K562 (cell line): ENCODE data around the gene CCNL1. TPM values are rescaled to one million over a fixed set of nuclear protein-coding genes. Genes with fewer than 3 reads are reported as not detected.

Experiments
- BACH1 ChIP-seq: fragments of 200-800 bp; sonication (Bioruptor generic); IDR thresholded peaks from 2 replicates; pipeline ENCODE4 v1.6.1; 2016; ENCODE audit warnings: missing genetic modification characterization, missing compliant biosample characterization
- DMBX1 ChIP-seq: fragments of 250-450 bp; sonication (Bioruptor Pico); IDR thresholded peaks from 2 replicates; pipeline ENCODE4 v1.8.0; 2022; ENCODE audit warnings: inconsistent platforms, mild to moderate bottlenecking, moderate library complexity, borderline replicate concordance
- GABPB1 ChIP-seq: sonication (generic); formaldehyde crosslinking; IDR thresholded peaks from 2 replicates; pipeline ENCODE4 v1.8.0; 2022; ENCODE audit warnings: mild to moderate bottlenecking, missing genetic modification reagents
- MYNN ChIP-seq, 2 experiments: sonication (generic); formaldehyde crosslinking in 1 of 2; IDR thresholded peaks; 2 replicates each; pipeline versions ENCODE4 v1.5.0 to v1.6.1; 2016 to 2020; ENCODE audit warnings: antibody characterized with exemption in 1 of 2, missing genetic modification reagents in 1 of 2
- PHTF2 ChIP-seq: fragments of 250-450 bp; sonication (Bioruptor Pico); IDR thresholded peaks from 2 replicates; pipeline ENCODE4 v1.5.0; 2021; ENCODE audit warnings: mild to moderate bottlenecking
- RBM39 ChIP-seq: fragments of 200-400 bp; formaldehyde crosslinking; optimal IDR thresholded peaks from 2 replicates; pipeline ENCODE3; 2018; ENCODE audit warnings: low read depth, low read length
- RFX7 ChIP-seq: fragments of 250-450 bp; sonication (Bioruptor Pico); IDR thresholded peaks from 2 replicates; pipeline ENCODE4 v1.5.1; 2021; ENCODE audit warnings: mild to moderate bottlenecking
- TBP ChIP-seq: optimal IDR thresholded peaks from 2 replicates; pipeline ENCODE3; 2011; ENCODE audit warnings: low read depth, low read length, improper control_type of control experiment
- USF1 ChIP-seq: sonication (generic); formaldehyde crosslinking; IDR thresholded peaks from 2 replicates; pipeline ENCODE4 v1.9.0; 2022; ENCODE audit warnings: mild to moderate bottlenecking, missing genetic modification reagents
- ZC3H8 ChIP-seq: fragments of 450-650 bp; IDR thresholded peaks from 2 replicates; pipeline ENCODE4 v1.6.1; 2017
- ZNF23 ChIP-seq: fragments of 250-450 bp; sonication (Bioruptor Pico); IDR thresholded peaks from 2 replicates; pipeline ENCODE4 v1.4.0; 2020; ENCODE audit warnings: mild to moderate bottlenecking
- ZNF277 ChIP-seq: fragments of 250-450 bp; sonication (Bioruptor Pico); IDR thresholded peaks from 2 replicates; pipeline ENCODE4 v1.8.0; 2022; ENCODE audit warnings: inconsistent platforms, mild to moderate bottlenecking, moderate library complexity, borderline replicate concordance
- ZNF324 ChIP-seq: fragments of 250-450 bp; sonication (Bioruptor Pico); IDR thresholded peaks from 2 replicates; pipeline ENCODE4 v1.4.0; 2020; ENCODE audit warnings: mild to moderate bottlenecking
- ZNF384 ChIP-seq: IDR thresholded peaks from 2 replicates; pipeline ENCODE4 v1.6.1; 2012; ENCODE audit warnings: low read depth, low read length, improper control_type of control experiment
- ZNF644 ChIP-seq: fragments of 200-800 bp; sonication (Bioruptor generic); IDR thresholded peaks from 2 replicates; pipeline ENCODE4 v1.6.1; 2016; ENCODE audit warnings: low read depth, missing genetic modification characterization, missing compliant biosample characterization
- polyA plus RNA-seq, 8 experiments: library from polyadenylated mRNA; depleted of rRNA in 4 of 8; stranded (reverse) in 5 of 8; unstranded in 3 of 8; fragments of >200 nt; fragmentation: Nextera tagmentation in 2 of 8; fragmentation: Illumina TruSeq in 1 of 8; extraction: Ambion mirVana in 2 of 8; extraction: Trizol in 1 of 8; gene quantifications; 2 replicates each; pipeline versions ENCODE4 v1.2.1 to v1.2.3, GENCODE V29; 2011 to 2014; ENCODE audit warnings: inconsistent platforms in 1 of 8, missing spikeins in 1 of 8
- total RNA-seq, 7 experiments: library from RNA; depleted of rRNA in 6 of 7; stranded (reverse); fragments of >200 nt in 6 of 7; fragmentation: Illumina TruSeq in 2 of 7; extraction: Trizol in 2 of 7; gene quantifications; 2 replicates each; pipeline versions ENCODE4 v1.2.1 to v1.2.3, GENCODE V29; 2011 to 2021; ENCODE audit warnings: low replicate concordance in 1 of 7
- TF ChIP-seq, protein P1 (sequence below), 2 experiments: fragments of 450-650 bp; IDR thresholded peaks; 2 replicates each; pipeline ENCODE4 v1.6.1; 2016
- TF ChIP-seq, protein P2 (sequence below), 2 experiments: IDR thresholded peaks in 1 of 2; conservative IDR thresholded peaks in 1 of 2; 2 replicates each; pipeline ENCODE4 v1.6.1; 2016; ENCODE audit warnings: low read depth in 2 of 2, mild to moderate bottlenecking in 1 of 2, missing compliant biosample characterization in 1 of 2, missing genetic modification characterization in 1 of 2, moderate library complexity in 1 of 2
- TF ChIP-seq, protein P3 (sequence below): IDR thresholded peaks from 2 replicates; pipeline ENCODE4 v1.6.1; 2014; ENCODE audit warnings: antibody characterized with exemption

Gene CCNL1
- total and polyA plus RNA-seq, 9 of the 15 experiments (the other 6 are each of a cell fraction or from before 2014, with no cell fraction given): 16.1 to 186 (median 132) TPM

GRCh38 chr3:157127831-157128767 is 31.8 kb downstream of the CCNL1 start (continued):
- TF ChIP-seq, protein P1, sequence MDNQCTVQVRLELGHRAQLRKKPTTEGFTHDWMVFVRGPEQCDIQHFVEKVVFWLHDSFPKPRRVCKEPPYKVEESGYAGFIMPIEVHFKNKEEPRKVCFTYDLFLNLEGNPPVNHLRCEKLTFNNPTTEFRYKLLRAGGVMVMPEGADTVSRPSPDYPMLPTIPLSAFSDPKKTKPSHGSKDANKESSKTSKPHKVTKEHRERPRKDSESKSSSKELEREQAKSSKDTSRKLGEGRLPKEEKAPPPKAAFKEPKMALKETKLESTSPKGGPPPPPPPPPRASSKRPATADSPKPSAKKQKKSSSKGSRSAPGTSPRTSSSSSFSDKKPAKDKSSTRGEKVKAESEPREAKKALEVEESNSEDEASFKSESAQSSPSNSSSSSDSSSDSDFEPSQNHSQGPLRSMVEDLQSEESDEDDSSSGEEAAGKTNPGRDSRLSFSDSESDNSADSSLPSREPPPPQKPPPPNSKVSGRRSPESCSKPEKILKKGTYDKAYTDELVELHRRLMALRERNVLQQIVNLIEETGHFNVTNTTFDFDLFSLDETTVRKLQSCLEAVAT (IDR thresholded peaks at IDR 0.05): no peak
- no peak for TF ChIP-seq PHTF2 (CRISPR knock-in tag)
- TF ChIP-seq BACH1 (tag): peak; percentile 53; the same call in 1 of the 2 replicates
- TF ChIP-seq ZNF644 (tag): no peak
- TF ChIP-seq RFX7 (CRISPR knock-in tag): no peak
- TF ChIP-seq USF1 (CRISPR knock-in tag): peak; percentile 67
- TF ChIP-seq ZNF277: no peak
- no peak for TF ChIP-seq GABPB1 (CRISPR knock-in tag)
- TF ChIP-seq, protein P2, sequence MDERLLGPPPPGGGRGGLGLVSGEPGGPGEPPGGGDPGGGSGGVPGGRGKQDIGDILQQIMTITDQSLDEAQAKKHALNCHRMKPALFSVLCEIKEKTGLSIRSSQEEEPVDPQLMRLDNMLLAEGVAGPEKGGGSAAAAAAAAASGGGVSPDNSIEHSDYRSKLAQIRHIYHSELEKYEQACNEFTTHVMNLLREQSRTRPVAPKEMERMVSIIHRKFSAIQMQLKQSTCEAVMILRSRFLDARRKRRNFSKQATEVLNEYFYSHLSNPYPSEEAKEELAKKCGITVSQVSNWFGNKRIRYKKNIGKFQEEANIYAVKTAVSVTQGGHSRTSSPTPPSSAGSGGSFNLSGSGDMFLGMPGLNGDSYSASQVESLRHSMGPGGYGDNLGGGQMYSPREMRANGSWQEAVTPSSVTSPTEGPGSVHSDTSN (CRISPR knock-in tag; IDR thresholded peaks at IDR 0.05; ENCODE audit: low read depth): no peak
- TF ChIP-seq, protein P2 (tag; conservative IDR thresholded peaks at IDR 0.05; ENCODE audit: low read depth): no peak
- TF ChIP-seq ZNF324 (CRISPR knock-in tag): no peak
- no peak for TF ChIP-seq TBP
- TF ChIP-seq MYNN (IDR thresholded peaks at IDR 0.05): no peak
- TF ChIP-seq MYNN (CRISPR knock-in tag; IDR thresholded peaks at IDR 0.05): no peak
- no peak for TF ChIP-seq ZC3H8
- TF ChIP-seq ZNF23 (CRISPR knock-in tag): no peak
- TF ChIP-seq ZNF384: peak; percentile 88
- peak; percentile 64; the same call in 1 of the 2 replicates for TF ChIP-seq DMBX1
- TF ChIP-seq RBM39: no peak
- TF ChIP-seq, protein P3, sequence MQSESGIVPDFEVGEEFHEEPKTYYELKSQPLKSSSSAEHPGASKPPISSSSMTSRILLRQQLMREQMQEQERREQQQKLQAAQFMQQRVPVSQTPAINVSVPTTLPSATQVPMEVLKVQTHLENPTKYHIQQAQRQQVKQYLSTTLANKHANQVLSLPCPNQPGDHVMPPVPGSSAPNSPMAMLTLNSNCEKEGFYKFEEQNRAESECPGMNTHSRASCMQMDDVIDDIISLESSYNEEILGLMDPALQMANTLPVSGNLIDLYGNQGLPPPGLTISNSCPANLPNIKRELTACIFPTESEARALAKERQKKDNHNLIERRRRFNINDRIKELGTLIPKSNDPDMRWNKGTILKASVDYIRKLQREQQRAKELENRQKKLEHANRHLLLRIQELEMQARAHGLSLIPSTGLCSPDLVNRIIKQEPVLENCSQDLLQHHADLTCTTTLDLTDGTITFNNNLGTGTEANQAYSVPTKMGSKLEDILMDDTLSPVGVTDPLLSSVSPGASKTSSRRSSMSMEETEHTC: 0 out of 2 replicates have a peak, but pooled peaks have one; percentile 19
